Heart left ventricle (tissue), 16 donors: ENCODE measurements around the gene NAA60. TPM values are rescaled to one million over a fixed set of nuclear protein-coding genes. Genes with fewer than 3 reads are reported as not detected.
A peak's percentile ranks its signal among the peaks of the same experiment; 100 is the strongest.

Experiments used
- ATAC-seq, 4 donors: fragments of 200-7000 bp; cut with Tn5 transposase; one replicate each; pipeline ENCODE4 v1.9.1; 2020 to 2022; ENCODE audit warnings: moderate library complexity in 4 of 4, mild to moderate bottlenecking in 3 of 4, moderate number of reproducible peaks in 1 of 4
- DNase-seq, 5 donors: peaks; one replicate each; pipeline ENCODE4 v3.0.0-alpha.2; 2020
- H3K27ac ChIP-seq, 12 donors: fragments of 200-600 bp; sonication (generic) in 4 of 12; one replicate each; pipeline versions ENCODE4 v1.5.0 to v1.8.0; 2016 to 2022; ENCODE audit warnings: mild to moderate bottlenecking in 2 of 12
- H3K27me3 ChIP-seq, 9 donors: fragments of 200-600 bp; sonication (generic) in 2 of 9; one replicate each; pipeline versions ENCODE4 v1.5.1 to v1.8.0; 2016 to 2022; ENCODE audit warnings: mild to moderate bottlenecking in 3 of 9
- H3K36me3 ChIP-seq, 9 donors: fragments of 200-600 bp; sonication (generic) in 2 of 9; one replicate each; pipeline versions ENCODE4 v1.5.0 to v1.8.0; 2018 to 2022; ENCODE audit warnings: mild to moderate bottlenecking in 2 of 9
- H3K4me1 ChIP-seq, 12 donors: fragments of 200-600 bp; sonication (generic) in 4 of 12; one replicate each; pipeline versions ENCODE4 v1.5.0 to v1.8.0; 2016 to 2022; ENCODE audit warnings: mild to moderate bottlenecking in 3 of 12
- H3K4me3 ChIP-seq, 12 donors: fragments of 200-600 bp; sonication (generic) in 4 of 12; one replicate each; pipeline versions ENCODE4 v1.5.0 to v1.8.0; 2017 to 2022; ENCODE audit warnings: mild to moderate bottlenecking in 9 of 12, moderate library complexity in 4 of 12
- H3K9me3 ChIP-seq, 12 donors: fragments of 200-600 bp; sonication (generic) in 4 of 12; one replicate each; pipeline versions ENCODE4 v1.5.0 to v1.8.0; 2016 to 2022; ENCODE audit warnings: mild to moderate bottlenecking in 1 of 12
- CTCF ChIP-seq, 12 donors: fragments of 200-600 bp; sonication (generic) in 4 of 12; IDR thresholded peaks; one replicate each; pipeline versions ENCODE4 v1.5.0 to v1.8.0; 2018 to 2022; ENCODE audit warnings: antibody characterized with exemption in 12 of 12, mild to moderate bottlenecking in 5 of 12
- POLR2A ChIP-seq, 2 donors: fragments of 450-650 bp; IDR thresholded peaks; one replicate each; pipeline ENCODE4 v1.6.1; 2017; ENCODE audit warnings: antibody characterized with exemption in 2 of 2, mild to moderate bottlenecking in 2 of 2, moderate library complexity in 2 of 2
- WGBS, 4 donors: extraction: QIAGEN DNeasy Blood & Tissue Kit in 2 of 4; methylation state at CpG; one replicate each; pipeline versions ENCODE4 v1.1.5 to v1.1.7; 2013 to 2018; 5-methylcytosine and 5-hydroxymethylcytosine counted together
- intact Hi-C, 10 donors: fragments of 100-400 bp; cut with DNase I; formaldehyde crosslinking; loops; one replicate each; pipeline versions ENCODE4 v1.11.1 to v1.14.2; 2022
- polyA plus RNA-seq, 2 donors: library from polyadenylated mRNA; stranded (reverse); fragments of 200-250 nt; gene quantifications; one replicate each; pipeline ENCODE4 v1.2.3, GENCODE V29; 2013
- total RNA-seq, 9 donors: library from RNA; depleted of rRNA in 2 of 9; stranded (reverse); fragments of >200 nt in 2 of 9; fragmentation: NEBNext Ultra II Directional in 3 of 9; extraction: Animal tissue kit (Norgen Biotek cat#: 25700) in 3 of 9; gene quantifications; one replicate each; pipeline versions ENCODE4 v1.1.0 to v1.2.4, GENCODE V29; 2016 to 2023
- donor health status: ischemic (EF 13 %, LVEDD 7.1; RV severe dilation, severe dysfunction).
- donor health status: healthy with polysubstance abuse.
- donor health status: DM: no; HTN: yes; CAD: no.
- donor health status: DM: no; HTN: no; CAD: no.
- donor health status: ischemic (EF 25% LVEDD 6.9; RV normal size, moderate dysfunction).
- donor health status: ischemic (EF 25% LVEDD 5.7; RV mildly dilated, moderate dysfunction).
- donor health status: healthy.
- donor health status: DM: yes; HTN: yes; CAD: no.
- donor health status: ischemic (EF 35%, LVEDD 5.7; RV mildly dilated, moderate dysfunction).
- donor health status: nonischemic (EF 11% LVEDD 7.7; RV severe dilation, severe dysfunction).
- donor health status: DM: yes; HTN: yes; CAD: no.
- donor health status: PGD.
- donor health status: ischemic (EF 29% LVEDD 5.4; RV normal size, mild dysfunction).
- donor health status: nonischemic (EF 23%, LVEDD 6.1; RV moderate dilation, normal function).

NAA60 gene
- total and polyA plus RNA-seq, 11 donors: 30.3 to 61.9 (median 38.6) TPM

- Histone ChIP-seq H3K27ac (peak overlapping the region; percentile 94 to 99 (median 98)), H3K36me3 (no peaks in the 10 kb centered on the region), H3K27me3 (no peaks in the 10 kb centered on the region), H3K9me3 (no peaks in the 10 kb centered on the region), H3K4me1 (peaks cover 16 to 69% (median 60%) of the 10 kb centered on the region in 12 donors), H3K4me3 (peak overlapping the region; percentile 74 to 99 (median 80))
- no peak for TF ChIP-seq CTCF (IDR thresholded peaks at IDR 0.05)
- no peak for TF ChIP-seq POLR2A (IDR thresholded peaks at IDR 0.05)
- intact Hi-C loops: loop anchor here in 9 of 10 donors (1.0 to 10.0 kb wide), 12 partner anchors 42 to 404 kb away; partner anchors contain the start of genes ZNF174 (in 7 of the 9), ZSCAN32 (in 7 of the 9), TIGD7 (in 3 of the 9) and ZNF263 (in 3 of the 9)
- whole genome bisulfite sequencing, 4 donors: 0 to 1% (median 0%) methylated on average over 15 to 47 of the region's 47 CpGs
- DNase-seq (peak in 2 of 5 donors; percentile 43 to 45), ATAC-seq (peak in 1 of 4 donors; percentile 0)
Measured at GRCh38 chr16:3458278-3458851, 14.9 kb downstream of the NAA60 start.

GRCh38 chr16:3458852-3459361 is 15.4 kb downstream of the NAA60 start:
- Histone ChIP-seq H3K27me3 (no peaks in the 10 kb centered on the region), H3K36me3 (no peaks in the 10 kb centered on the region), H3K27ac (peak overlapping the region; percentile 94 to 99 (median 98)), H3K9me3 (no peaks in the 10 kb centered on the region), H3K4me3 (peak overlapping the region; percentile 74 to 99 (median 80)), H3K4me1 (peaks cover 16 to 73% (median 62%) of the 10 kb centered on the region in 12 donors)
- ATAC-seq (no peak), DNase-seq (no peak)
- WGBS, 4 donors: 5 to 11% (median 7%) methylated on average over 10 of the region's 10 CpGs
- intact Hi-C loops: loop anchor here in 9 of 10 donors (1.0 to 10.0 kb wide), 12 partner anchors 42 to 404 kb away; partner anchors contain the start of genes ZNF174 (in 7 of the 9), ZSCAN32 (in 7 of the 9), TIGD7 (in 3 of the 9) and ZNF263 (in 3 of the 9)
- TF ChIP-seq CTCF (IDR thresholded peaks at IDR 0.05): no peak
- TF ChIP-seq POLR2A (IDR thresholded peaks at IDR 0.05): no peak

- Histone ChIP-seq H3K36me3 (no peaks in the 10 kb centered on the region), H3K27ac (peak overlapping the region; percentile 94 to 99 (median 98)), H3K4me1 (peaks cover 16 to 79% (median 68%) of the 10 kb centered on the region in 12 donors), H3K4me3 (peak overlapping the region in 11 of 12 donors; percentile 74 to 99 (median 79)), H3K9me3 (no peaks in the 10 kb centered on the region), H3K27me3 (no peaks in the 10 kb centered on the region)
- peak in 3 of 4 donors; percentile 4 to 43 (median 9) for ATAC-seq
- 35 to 43% (median 41%) methylated on average over 9 of the region's 9 CpGs for WGBS, 4 donors
- DNase-seq: no peak
- no peak for TF ChIP-seq POLR2A (IDR thresholded peaks at IDR 0.05)
- no peak for TF ChIP-seq CTCF (IDR thresholded peaks at IDR 0.05)
- intact Hi-C loops: loop anchor here in 9 of 10 donors (2.0 to 10.0 kb wide), 11 partner anchors 41 to 405 kb away; partner anchors contain the start of genes ZNF174 (in 6 of the 9), ZSCAN32 (in 6 of the 9), TIGD7 (in 3 of the 9) and ZNF263 (in 3 of the 9)
Measured at GRCh38 chr16:3459401-3460090, 16.1 kb downstream of the NAA60 start.

GRCh38 chr16:3460121-3460520 is 16.6 kb downstream of the NAA60 start:
- no peaks in the 10 kb centered on the region for H3K9me3 ChIP-seq
- 63 to 71% (median 66%) methylated on average over 7 of the region's 7 CpGs for WGBS, 4 donors
- no peaks in the 10 kb centered on the region for H3K27me3 ChIP-seq
- H3K4me1 ChIP-seq: peaks cover 13 to 85% (median 69%) of the 10 kb centered on the region in 12 donors
- ATAC-seq (no peak), DNase-seq (no peak)
- intact Hi-C loops: no loop called here
- H3K27ac ChIP-seq: peak overlapping the region; percentile 26 to 99 (median 98)
- no peak for TF ChIP-seq POLR2A (IDR thresholded peaks at IDR 0.05)
- TF ChIP-seq CTCF (IDR thresholded peaks at IDR 0.05): no peak
- no peaks in the 10 kb centered on the region for H3K36me3 ChIP-seq
- peak overlapping the region in 5 of 12 donors; percentile 21 to 99 (median 78) for H3K4me3 ChIP-seq
